Effector memory CD8-positive, alpha-beta T cell (primary cell): ENCODE measurements around the gene POLR1B.
"Not testable (repeated sequence)": the region's sequence is repeated elsewhere in the genome, so short reads cannot be mapped to it uniquely, and the experiment has no call there.

Experiments used
- ATAC-seq: fragments of 150-1000 bp; cut with Tn5 transposase; replicated peaks from 2 replicates; pipeline ENCODE4 v1.10.0; 2021; ENCODE audit warnings: mild to moderate bottlenecking, moderate library complexity
- DNase-seq, 3 experiments: peaks; one replicate each; pipeline ENCODE4 v3.0.0; 2021
- H3K27ac Mint-ChIP-seq, 2 donors: one replicate each; pipeline ENCODE4 v1.8.0; 2022; ENCODE audit warnings: mild to moderate bottlenecking in 2 of 2, mixed read lengths in 2 of 2, moderate library complexity in 2 of 2
- H3K27me3 Mint-ChIP-seq, 2 donors: one replicate each; pipeline ENCODE4 v1.8.0; 2022; ENCODE audit warnings: mixed read lengths in 2 of 2
- H3K36me3 Mint-ChIP-seq: one replicate; pipeline ENCODE4 v1.8.0; 2022; ENCODE audit warnings: mild to moderate bottlenecking, moderate library complexity, mixed read lengths; ENCODE audit not compliant: insufficient read depth
- H3K4me1 Mint-ChIP-seq, 2 donors: one replicate each; pipeline ENCODE4 v1.8.0; 2022; ENCODE audit warnings: low read depth in 2 of 2, mixed read lengths in 2 of 2
- H3K4me3 Mint-ChIP-seq, 2 donors: one replicate each; pipeline ENCODE4 v1.8.0; 2022; ENCODE audit warnings: mild to moderate bottlenecking in 2 of 2, mixed read lengths in 2 of 2, moderate library complexity in 2 of 2
- H3K9me3 Mint-ChIP-seq, 2 donors: one replicate each; pipeline ENCODE4 v1.8.0; 2022; ENCODE audit warnings: mixed read lengths in 2 of 2

Gene POLR1B

GRCh38 chr2:112615051-112615450, 72.8 kb downstream of the POLR1B start:
- no peaks in the 10 kb centered on the region for H3K27me3 Mint-ChIP-seq
- ATAC-seq (no peak), DNase-seq (no peak)
- H3K27ac Mint-ChIP-seq = no peak overlapping the region
- H3K9me3 Mint-ChIP-seq = no peaks in the 10 kb centered on the region
- no peak overlapping the region for H3K4me3 Mint-ChIP-seq
- no peaks in the 10 kb centered on the region for H3K4me1 Mint-ChIP-seq
- no peaks in the 10 kb centered on the region for H3K36me3 Mint-ChIP-seq

- H3K9me3 Mint-ChIP-seq, ATAC-seq, H3K4me3 Mint-ChIP-seq, H3K27me3 Mint-ChIP-seq, H3K4me1 Mint-ChIP-seq, H3K27ac Mint-ChIP-seq, DNase-seq, H3K36me3 Mint-ChIP-seq: not testable (repeated sequence)
Measured at GRCh38 chr2:112615798-112616197, 73.5 kb downstream of the POLR1B start.

- peaks cover 0 to 5% of the 10 kb centered on the region in 2 donors for H3K4me1 Mint-ChIP-seq
- H3K9me3 Mint-ChIP-seq = no peaks in the 10 kb centered on the region
- ATAC-seq (no peak), DNase-seq (no peak)
- no peak overlapping the region for H3K27ac Mint-ChIP-seq
- H3K36me3 Mint-ChIP-seq = no peaks in the 10 kb centered on the region
- H3K27me3 Mint-ChIP-seq = no peaks in the 10 kb centered on the region
- no peak overlapping the region for H3K4me3 Mint-ChIP-seq
Measured at GRCh38 chr2:112618383-112618782, 76.1 kb downstream of the POLR1B start.

GRCh38 chr2:112621790-112622527, 79.7 kb downstream of the POLR1B start:
- no peak for ATAC-seq
- Mint-ChIP-seq H3K36me3 (peaks cover 3% of the 10 kb centered on the region), H3K27me3 (no peaks in the 10 kb centered on the region), H3K4me3 (no peak overlapping the region), H3K27ac (no peak overlapping the region), H3K4me1 (peaks cover 24 to 33% of the 10 kb centered on the region in 2 donors), H3K9me3 (no peaks in the 10 kb centered on the region)
- DNase-seq = no peak

- Mint-ChIP-seq H3K27ac (no peak overlapping the region), H3K36me3 (peaks cover 3% of the 10 kb centered on the region), H3K4me3 (no peak overlapping the region), H3K4me1 (peaks cover 29 to 39% of the 10 kb centered on the region in 2 donors), H3K9me3 (no peaks in the 10 kb centered on the region), H3K27me3 (no peaks in the 10 kb centered on the region)
- ATAC-seq (no peak), DNase-seq (no peak)
Measured at GRCh38 chr2:112622528-112622849, 80.2 kb downstream of the POLR1B start.

GRCh38 chr2:112623913-112624777, 81.9 kb downstream of the POLR1B start:
- Mint-ChIP-seq H3K27me3 (no peaks in the 10 kb centered on the region), H3K9me3 (no peaks in the 10 kb centered on the region), H3K4me1 (peaks cover 36 to 46% of the 10 kb centered on the region in 2 donors), H3K27ac (peak overlapping the region; percentile 35), H3K4me3 (peak overlapping the region; percentile 60 to 68), H3K36me3 (peaks cover 3% of the 10 kb centered on the region)
- ATAC-seq (peak; percentile 85), DNase-seq (peak; percentile 54 to 62 (median 58))

- Mint-ChIP-seq H3K4me3 (peak overlapping the region; percentile 68 to 78), H3K36me3 (peaks cover 14% of the 10 kb centered on the region)
Measured at GRCh38 chr2:112625474-112626114, 83.3 kb downstream of the POLR1B start.

GRCh38 chr2:112626604-112627059, 84.4 kb downstream of the POLR1B start:
- peak overlapping the region; percentile 87 to 90 for H3K27ac Mint-ChIP-seq
- peaks cover 58 to 69% of the 10 kb centered on the region in 2 donors for H3K4me1 Mint-ChIP-seq
- DNase-seq (peak; percentile 44 to 58 (median 50)), ATAC-seq (peak; percentile 35)
- no peaks in the 10 kb centered on the region for H3K9me3 Mint-ChIP-seq
- peaks cover 23% of the 10 kb centered on the region for H3K36me3 Mint-ChIP-seq
- no peaks in the 10 kb centered on the region for H3K27me3 Mint-ChIP-seq
- peak overlapping the region; percentile 68 to 78 for H3K4me3 Mint-ChIP-seq

More at GRCh38 chr2:112625474-112626114, 83.3 kb downstream of the POLR1B start:
- Mint-ChIP-seq H3K27ac (peak overlapping the region; percentile 87 to 90), H3K27me3 (no peaks in the 10 kb centered on the region), H3K9me3 (no peaks in the 10 kb centered on the region), H3K4me1 (peaks cover 50 to 61% of the 10 kb centered on the region in 2 donors)
- no peak for DNase-seq
- ATAC-seq = no peak
